GM10248 (cell line): Measurements from ENCODE around the gene SYNCRIP.
"Not testable (repeated sequence)": the region's sequence is repeated elsewhere in the genome, so short reads cannot be mapped to it uniquely, and the experiment has no call there.

Experiments
- CTCF ChIA-PET: fragments of 300-600 bp; sonication (Branson Sonifier 250); formaldehyde crosslinking; extraction: SDS; loops from one replicate; lab custom pipeline; 2021; ENCODE audit warnings: antibody characterized with exemption; lab: Yijun Ruan, JAX
- POLR2A ChIA-PET: fragments of 350-650 bp; sonication (Branson Sonifier 250); formaldehyde crosslinking; extraction: SDS; loops from one replicate; lab custom pipeline; 2020; ENCODE audit warnings: antibody characterized with exemption; lab: Yijun Ruan, JAX
- DNase-seq: peaks from one replicate; pipeline ENCODE4 v3.0.0; 2012; ENCODE audit errors: extremely low spot score
- CTCF ChIP-seq: IDR thresholded peaks from 2 replicates; pipeline ENCODE4 v1.5.1; 2012; ENCODE audit warnings: mild to moderate bottlenecking, low read depth; ENCODE audit errors: extremely low read depth, missing control alignments, control extremely low read depth

SYNCRIP gene

GRCh38 chr6:85592033-85592432 lies 50.7 kb downstream of the SYNCRIP start:
- ChIA-PET CTCF (interaction anchor here (1.0 to 1.8 kb wide), 3 partner anchors 8 to 107 kb away, joined by 3 to 7 read pairs (median 4); no protein-coding TSS in a partner anchor), POLR2A (interaction anchor here (1.2 kb wide), 1 partner anchor 86 kb away, joined by 6 read pairs; no protein-coding TSS in a partner anchor)
- no peak for DNase-seq
- no peak for TF ChIP-seq CTCF

- ChIA-PET POLR2A (interaction anchor here (1.2 kb wide), 1 partner anchor 87 kb away, joined by 6 read pairs; no protein-coding TSS in a partner anchor), CTCF (interaction anchor here (1.0 to 1.2 kb wide), 4 partner anchors 10 to 106 kb away, joined by 3 to 7 read pairs (median 4); no protein-coding TSS in a partner anchor)
- no peak for DNase-seq
- no peak for TF ChIP-seq CTCF
Measured at GRCh38 chr6:85591207-85591606, 51.5 kb downstream of the SYNCRIP start.

- POLR2A ChIA-PET: no interaction called here
- no peak for TF ChIP-seq CTCF
- no peak for DNase-seq
- CTCF ChIA-PET: no interaction called here
Measured at GRCh38 chr6:85585741-85586140, 56.9 kb downstream of the SYNCRIP start.

GRCh38 chr6:85582832-85583231 lies 59.9 kb downstream of the SYNCRIP start:
- POLR2A ChIA-PET, CTCF ChIA-PET, DNase-seq: not testable (repeated sequence)

GRCh38 chr6:85581572-85581971 lies 61.1 kb downstream of the SYNCRIP start:
- ChIA-PET POLR2A (no interaction called here), CTCF (interaction anchor here (1.1 to 3.3 kb wide), 4 partner anchors 9 to 99 kb away, joined by 3 to 7 read pairs (median 4); no protein-coding TSS in a partner anchor)
- no peak for DNase-seq
- TF ChIP-seq CTCF: no peak

GRCh38 chr6:85580878-85581267 lies 61.8 kb downstream of the SYNCRIP start:
- POLR2A ChIA-PET: no interaction called here
- TF ChIP-seq CTCF: no peak
- DNase-seq: no peak
- CTCF ChIA-PET: interaction anchor here (1.1 to 3.3 kb wide), 3 partner anchors 9 to 11 kb away, joined by 3 to 7 read pairs (median 4); no protein-coding TSS in a partner anchor

GRCh38 chr6:85580118-85580877 lies 62.4 kb downstream of the SYNCRIP start:
- no peak for TF ChIP-seq CTCF
- POLR2A ChIA-PET: no interaction called here
- DNase-seq: no peak
- CTCF ChIA-PET: interaction anchor here (1.1 to 3.3 kb wide), 3 partner anchors 9 to 12 kb away, joined by 3 to 7 read pairs (median 4); no protein-coding TSS in a partner anchor
